Gastrocnemius medialis (tissue), 4 donors: ENCODE results near the gene CNKSR1. TPM values are rescaled to one million over a fixed set of nuclear protein-coding genes. Genes with fewer than 3 reads are reported as not detected.

Experiments used
- ATAC-seq, 2 donors: fragments of 150-250 bp; one replicate each; pipeline ENCODE4 v1.9.1; 2016
- DNase-seq, 2 donors: peaks; one replicate each; pipeline ENCODE4 v3.0.0-alpha.2; 2019
- H3K27ac ChIP-seq, 4 donors: fragments of 200-600 bp; sonication (generic); 1 replicate in 1 of 4; 2 replicates in 3 of 4; pipeline ENCODE4 v1.5.1; 2016 to 2018; ENCODE audit warnings: mild to moderate bottlenecking in 2 of 4, moderate library complexity in 1 of 4
- H3K27me3 ChIP-seq, 3 donors: fragments of 200-600 bp; sonication (generic) in 2 of 3; 1 replicate in 1 of 3; 2 replicates in 2 of 3; pipeline versions ENCODE4 v1.5.1 to v1.6.0; 2016 to 2019; ENCODE audit warnings: mild to moderate bottlenecking in 1 of 3, moderate library complexity in 1 of 3
- H3K36me3 ChIP-seq, 2 donors: fragments of 200-600 bp; sonication (generic) in 1 of 2; one replicate each; pipeline ENCODE4 v1.5.1; 2017 to 2018
- H3K4me1 ChIP-seq, 2 donors: fragments of 200-600 bp; sonication (generic) in 1 of 2; one replicate each; pipeline ENCODE4 v1.5.1; 2016 to 2017; ENCODE audit warnings: mild to moderate bottlenecking in 2 of 2
- H3K4me3 ChIP-seq, 4 donors: fragments of 200-600 bp; sonication (generic) in 3 of 4; 1 replicate in 1 of 4; 2 replicates in 3 of 4; pipeline ENCODE4 v1.5.1; 2016 to 2019; ENCODE audit warnings: mild to moderate bottlenecking in 2 of 4
- H3K9me3 ChIP-seq, 3 donors: fragments of 200-600 bp; sonication (generic) in 2 of 3; 1 replicate in 1 of 3; 2 replicates in 2 of 3; pipeline ENCODE4 v1.5.1; 2016 to 2019
- POLR2A ChIP-seq, 2 donors: fragments of 450-650 bp; IDR thresholded peaks; one replicate each; pipeline ENCODE4 v1.6.1; 2017; ENCODE audit warnings: antibody characterized with exemption in 2 of 2, mild to moderate bottlenecking in 2 of 2, moderate library complexity in 2 of 2
- in situ Hi-C, 4 donors: fragments of 200-750 bp; cut with MboI; loops; one replicate each; pipeline versions ENCODE4 v1.15.0 to v1.8.0; 2017; ENCODE audit warnings: low sequenced_read_pairs in 4 of 4
- intact Hi-C: fragments of 100-400 bp; cut with DNase I; formaldehyde crosslinking; loops from one replicate; pipeline ENCODE4 v1.15.1; 2023; ENCODE audit warnings: low total_unique reads
- total RNA-seq, 4 donors: library from RNA; depleted of rRNA; stranded (reverse); fragments of >200 nt; gene quantifications; one replicate each; pipeline versions ENCODE4 v1.1.0 to v1.2.3, GENCODE V29; 2016
- TF ChIP-seq, protein P1 (sequence below), 5 experiments: fragments of 450-650 bp in 3 of 5; fragments of 200-600 bp in 2 of 5; sonication (generic) in 2 of 5; IDR thresholded peaks in 4 of 5; conservative IDR thresholded peaks in 1 of 5; 1 replicate in 4 of 5; 2 replicates in 1 of 5; pipeline ENCODE4 v1.5.1; 2016 to 2019; ENCODE audit warnings: antibody characterized with exemption in 5 of 5, mild to moderate bottlenecking in 3 of 5, moderate library complexity in 3 of 5

Gene CNKSR1
- total RNA-seq, 4 donors from 2014 or later = 23.7 to 50.6 (median 44.6) TPM

DNA sequence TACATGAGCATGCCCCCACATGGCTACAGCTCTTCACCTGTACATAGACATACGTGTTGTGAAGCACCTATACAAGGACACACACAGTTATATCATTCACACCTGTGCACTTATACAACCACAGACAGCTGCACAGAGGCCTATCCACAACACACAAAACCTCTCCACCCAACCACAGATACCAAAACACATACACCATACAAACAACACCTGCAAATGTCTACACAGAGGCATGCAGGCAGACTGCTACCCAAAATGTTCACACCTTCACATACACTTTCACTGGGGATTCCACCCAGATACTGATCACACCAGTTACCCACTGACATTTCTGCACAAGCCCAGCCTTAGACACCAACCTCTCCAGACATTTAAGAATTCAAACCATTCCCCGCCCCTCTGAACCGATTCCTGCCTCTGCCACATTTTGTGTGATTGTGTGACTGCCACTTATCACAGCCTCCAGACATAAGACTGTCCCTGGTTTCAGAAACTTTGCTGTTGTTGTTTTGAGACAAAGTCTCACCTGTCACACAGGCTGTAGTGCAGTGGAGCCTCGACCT lies 10.5 kb upstream of the CNKSR1 start:
- ATAC-seq (no peak), DNase-seq (no peak)
- Histone ChIP-seq H3K4me3 (no peak overlapping the region), H3K4me1 (peaks cover 15 to 24% of the 10 kb centered on the region in 2 donors), H3K27me3 (no peaks in the 10 kb centered on the region), H3K9me3 (no peaks in the 10 kb centered on the region), H3K27ac (no peak overlapping the region), H3K36me3 (peaks cover 0 to 3% of the 10 kb centered on the region in 2 donors)
- in situ Hi-C loops (loop anchor here in 2 of 4 donors (5.0 to 25.0 kb wide), 3 partner anchors 66 to 279 kb away; partner anchors contain the start of genes CEP85 (in 1 of the 2), PAQR7 (in 1 of the 2) and SLC30A2 (in 1 of the 2)), intact Hi-C loops (no loop called here)
- TF ChIP-seq, protein P1, sequence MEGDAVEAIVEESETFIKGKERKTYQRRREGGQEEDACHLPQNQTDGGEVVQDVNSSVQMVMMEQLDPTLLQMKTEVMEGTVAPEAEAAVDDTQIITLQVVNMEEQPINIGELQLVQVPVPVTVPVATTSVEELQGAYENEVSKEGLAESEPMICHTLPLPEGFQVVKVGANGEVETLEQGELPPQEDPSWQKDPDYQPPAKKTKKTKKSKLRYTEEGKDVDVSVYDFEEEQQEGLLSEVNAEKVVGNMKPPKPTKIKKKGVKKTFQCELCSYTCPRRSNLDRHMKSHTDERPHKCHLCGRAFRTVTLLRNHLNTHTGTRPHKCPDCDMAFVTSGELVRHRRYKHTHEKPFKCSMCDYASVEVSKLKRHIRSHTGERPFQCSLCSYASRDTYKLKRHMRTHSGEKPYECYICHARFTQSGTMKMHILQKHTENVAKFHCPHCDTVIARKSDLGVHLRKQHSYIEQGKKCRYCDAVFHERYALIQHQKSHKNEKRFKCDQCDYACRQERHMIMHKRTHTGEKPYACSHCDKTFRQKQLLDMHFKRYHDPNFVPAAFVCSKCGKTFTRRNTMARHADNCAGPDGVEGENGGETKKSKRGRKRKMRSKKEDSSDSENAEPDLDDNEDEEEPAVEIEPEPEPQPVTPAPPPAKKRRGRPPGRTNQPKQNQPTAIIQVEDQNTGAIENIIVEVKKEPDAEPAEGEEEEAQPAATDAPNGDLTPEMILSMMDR (IDR thresholded peaks at IDR 0.05 in 4 of 5, conservative IDR thresholded peaks at IDR 0.05 in 1 of 5) = no peak
- TF ChIP-seq POLR2A (IDR thresholded peaks at IDR 0.05) = no peak

- ATAC-seq (no peak), DNase-seq (no peak)
- Histone ChIP-seq H3K9me3 (no peaks in the 10 kb centered on the region), H3K4me1 (peaks cover 20 to 29% of the 10 kb centered on the region in 2 donors), H3K36me3 (peaks cover 0 to 3% of the 10 kb centered on the region in 2 donors), H3K27ac (peak within 1 kb of the TSS; percentile 88 to 97 (median 92)), H3K27me3 (no peaks in the 10 kb centered on the region), H3K4me3 (peak within 1 kb of the TSS; percentile 73 to 99 (median 86))
- intact Hi-C loops (loop anchor here (1.0 kb wide), 1 partner anchor 65 kb away; no protein-coding TSS in a partner anchor), in situ Hi-C loops (loop anchor here in 2 of 4 donors (5.0 to 25.0 kb wide), 3 partner anchors 64 to 281 kb away; partner anchors contain the start of genes CEP85 (in 1 of the 2), PAQR7 (in 1 of the 2) and SLC30A2 (in 1 of the 2))
- TF ChIP-seq, protein P1 (IDR thresholded peaks at IDR 0.05 in 4 of 5, conservative IDR thresholded peaks at IDR 0.05 in 1 of 5) = no peak
- TF ChIP-seq POLR2A (IDR thresholded peaks at IDR 0.05) = no peak
These were observed 8.7 kb upstream of the CNKSR1 start, which contains the start of gene C1orf232 for GRCh38 chr1:26168410-26169197. C1orf232 (minus strand) TSS chr1:26168963; CDS start chr1:26168499, 464 bp downstream.

GRCh38 chr1:26169198-26169554 lies 8.1 kb upstream of the CNKSR1 start:
- H3K4me3 ChIP-seq = peak overlapping the region; percentile 73 to 99 (median 86)
- TF ChIP-seq, protein P1 (IDR thresholded peaks at IDR 0.05 in 4 of 5, conservative IDR thresholded peaks at IDR 0.05 in 1 of 5) = no peak
- no peak for TF ChIP-seq POLR2A (IDR thresholded peaks at IDR 0.05)
- H3K4me1 ChIP-seq = peaks cover 20 to 29% of the 10 kb centered on the region in 2 donors
- no peak for DNase-seq
- no peak for ATAC-seq
- peaks cover 0 to 3% of the 10 kb centered on the region in 2 donors for H3K36me3 ChIP-seq
- peak overlapping the region; percentile 88 to 97 (median 92) for H3K27ac ChIP-seq
- intact Hi-C loops = loop anchor here (1.0 kb wide), 1 partner anchor 64 kb away; no protein-coding TSS in a partner anchor
- no peaks in the 10 kb centered on the region for H3K9me3 ChIP-seq
- in situ Hi-C loops = loop anchor here in 2 of 4 donors (5.0 to 25.0 kb wide), 3 partner anchors 63 to 282 kb away; partner anchors contain the start of genes CEP85 (in 1 of the 2), PAQR7 (in 1 of the 2) and SLC30A2 (in 1 of the 2)
- H3K27me3 ChIP-seq = no peaks in the 10 kb centered on the region

DNA sequence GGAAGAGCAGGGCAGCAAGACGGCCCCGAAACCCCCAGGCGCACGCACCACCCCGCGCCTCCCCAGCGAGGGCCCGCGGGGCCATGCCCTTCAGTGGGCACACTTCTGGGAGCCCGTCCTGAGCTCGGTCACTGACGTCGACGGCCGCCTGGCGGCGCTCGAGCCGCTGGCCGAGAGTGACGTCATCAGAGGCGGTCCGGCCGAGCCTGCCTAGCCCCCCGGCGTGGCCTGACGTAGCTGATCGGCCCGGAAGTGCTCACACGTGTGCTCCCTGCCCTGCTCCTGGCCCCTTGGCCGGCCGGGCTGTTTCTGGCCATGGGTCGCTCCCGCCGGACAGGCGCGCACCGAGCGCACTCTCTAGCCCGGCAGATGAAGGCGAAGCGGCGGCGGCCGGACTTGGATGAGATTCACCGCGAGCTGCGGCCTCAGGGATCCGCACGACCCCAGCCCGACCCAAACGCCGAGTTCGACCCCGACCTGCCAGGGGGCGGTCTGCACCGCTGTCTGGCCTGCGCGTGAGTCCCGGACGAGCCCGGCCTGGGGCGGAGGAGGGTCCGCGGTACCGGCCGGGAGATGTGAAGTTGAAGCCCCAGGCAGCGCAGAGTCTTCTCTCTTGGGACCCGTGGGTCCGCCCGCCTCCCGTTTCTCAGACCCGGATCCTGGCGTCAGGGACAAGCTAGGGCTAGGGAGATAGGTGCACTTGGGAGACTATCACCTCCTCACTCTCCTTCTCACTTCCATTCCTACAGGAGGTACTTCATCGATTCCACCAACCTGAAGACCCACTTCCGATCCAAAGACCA lies 7.4 kb upstream of the CNKSR1 start, which contains the start of gene ZNF593:
TSS of gene ZNF593 (plus strand) at position 240 of the 803 bp plus-strand sequence. CDS start at position 316, 76 bp downstream.
- H3K4me1 ChIP-seq = peaks cover 20 to 26% of the 10 kb centered on the region in 2 donors
- in situ Hi-C loops = loop anchor here in 3 of 4 donors (5.0 to 25.0 kb wide), 4 partner anchors 57 to 283 kb away; partner anchors contain the start of genes CEP85 (in 1 of the 3), PAQR7 (in 1 of the 3) and SLC30A2 (in 1 of the 3)
- no peaks in the 10 kb centered on the region for H3K9me3 ChIP-seq
- TF ChIP-seq, protein P1 (IDR thresholded peaks at IDR 0.05 in 4 of 5, conservative IDR thresholded peaks at IDR 0.05 in 1 of 5) = peak; percentile 93 to 97 (median 95)
- TF ChIP-seq POLR2A (IDR thresholded peaks at IDR 0.05) = peak; percentile 85 to 91
- intact Hi-C loops = loop anchor here (1.0 kb wide), 1 partner anchor 63 kb away; no protein-coding TSS in a partner anchor
- peaks cover 0 to 3% of the 10 kb centered on the region in 2 donors for H3K36me3 ChIP-seq
- peak within 1 kb of the TSS; percentile 73 to 99 (median 86) for H3K4me3 ChIP-seq
- DNase-seq = peak; percentile 91
- ATAC-seq = peak; percentile 91 to 93
- no peaks in the 10 kb centered on the region for H3K27me3 ChIP-seq
- peak within 1 kb of the TSS; percentile 88 to 97 (median 92) for H3K27ac ChIP-seq
